ENCODE measurements around the gene THRB.

THRB gene

DNA sequence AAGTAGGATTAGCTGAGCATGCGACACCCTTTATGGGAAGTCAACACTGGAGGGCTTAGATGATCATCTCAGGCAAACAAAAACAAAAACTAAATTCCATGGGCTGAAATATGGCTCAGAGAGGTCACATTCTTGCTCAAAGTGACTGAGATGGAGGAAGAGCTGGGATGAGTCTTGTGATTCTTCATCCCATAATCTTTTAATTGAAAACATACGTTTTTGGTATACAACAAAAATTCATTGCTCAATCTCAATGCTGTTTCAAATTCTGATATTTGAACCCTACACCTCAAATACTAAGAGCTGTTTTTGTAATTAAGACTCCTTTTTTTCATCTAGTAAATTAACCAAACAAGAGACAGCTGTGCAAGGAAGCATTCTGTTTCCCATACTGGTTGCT lies 292.6 kb downstream of the THRB start:
- H2BK120ac ChIP-seq (ENCODE audit: low read depth, low read length): no peak overlapping the region
- no peaks in the 10 kb centered on the region for H3K27me3 ChIP-seq (ENCODE audit: insufficient read depth, low read length, poor library complexity)
- no CpG with 5 or more reads among the region's 2 CpGs for whole genome bisulfite sequencing (ENCODE audit: extremely low coverage, insufficient coverage, low lambda C conversion rate)
- H3K56ac ChIP-seq (ENCODE audit: low read length): no peak overlapping the region
- no peak overlapping the region for H3K9ac ChIP-seq (ENCODE audit: low read length)
- H3K4me3 ChIP-seq (ENCODE audit: low read length): no peak overlapping the region
- H3K18ac ChIP-seq (ENCODE audit: low read length): no peak overlapping the region
- no peak overlapping the region for H2BK15ac ChIP-seq (replicated peaks; ENCODE audit: low read depth)
- DNase-seq: no peak
- no peaks in the 10 kb centered on the region for H3K36me3 ChIP-seq (ENCODE audit: control insufficient read depth, insufficient read depth, low read length)
- H2BK5ac ChIP-seq (ENCODE audit: low read length): no peak overlapping the region
- no peak overlapping the region for H2AK5ac ChIP-seq (ENCODE audit: low read length)
- no peak overlapping the region for H3K4me2 ChIP-seq (ENCODE audit: low read length)
- H3K4me1 ChIP-seq (ENCODE audit: control insufficient read depth, low read depth, low read length): no peaks in the 10 kb centered on the region
- no peak overlapping the region for H4K5ac ChIP-seq (ENCODE audit: low read length)
- no peak overlapping the region for H3K27ac ChIP-seq (ENCODE audit: low read depth, low read length)
- H3K23ac ChIP-seq (ENCODE audit: low read length): no peak overlapping the region
- no peaks in the 10 kb centered on the region for H3K79me1 ChIP-seq (ENCODE audit: low read length)
- no peak overlapping the region for H3K4ac ChIP-seq (ENCODE audit: low read depth, low read length)
- H4K8ac ChIP-seq (ENCODE audit: low read depth, low read length): no peak overlapping the region
- no peaks in the 10 kb centered on the region for H3K79me2 ChIP-seq (ENCODE audit: control insufficient read depth, insufficient read depth, low read length)

DNA sequence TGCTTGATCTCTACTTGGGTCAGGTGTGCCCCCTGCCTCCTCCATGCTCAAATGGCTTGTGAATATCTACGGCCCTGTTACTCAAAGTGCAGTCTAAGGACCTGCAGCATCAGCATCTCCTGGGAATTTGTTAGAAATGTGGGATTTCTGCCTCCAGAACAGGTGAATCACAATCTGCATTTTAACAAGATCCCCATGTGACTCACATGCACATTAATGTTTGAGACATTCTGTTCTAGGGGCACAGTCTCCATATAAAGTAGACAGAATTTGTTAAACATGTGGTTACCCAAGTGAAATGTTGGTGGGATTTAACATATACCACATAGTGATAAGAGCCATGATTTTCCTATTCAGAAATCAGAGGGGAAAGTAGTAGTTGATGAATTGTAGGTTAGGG lies 293.3 kb downstream of the THRB start:
- DNase-seq: no peak
- H3K23ac ChIP-seq (ENCODE audit: low read length): no peak overlapping the region
- H3K18ac ChIP-seq (ENCODE audit: low read length): no peak overlapping the region
- H3K4me3 ChIP-seq (ENCODE audit: low read length): no peak overlapping the region
- no peak overlapping the region for H3K56ac ChIP-seq (ENCODE audit: low read length)
- no peak overlapping the region for H2AK5ac ChIP-seq (ENCODE audit: low read length)
- no peak overlapping the region for H3K4ac ChIP-seq (ENCODE audit: low read depth, low read length)
- no peaks in the 10 kb centered on the region for H3K79me2 ChIP-seq (ENCODE audit: control insufficient read depth, insufficient read depth, low read length)
- no peak overlapping the region for H3K27ac ChIP-seq (ENCODE audit: low read depth, low read length)
- WGBS (ENCODE audit: extremely low coverage, insufficient coverage, low lambda C conversion rate): no CpG with 5 or more reads among the region's 1 CpG
- H3K36me3 ChIP-seq (ENCODE audit: control insufficient read depth, insufficient read depth, low read length): no peaks in the 10 kb centered on the region
- H3K9ac ChIP-seq (ENCODE audit: low read length): no peak overlapping the region
- no peaks in the 10 kb centered on the region for H3K4me1 ChIP-seq (ENCODE audit: control insufficient read depth, low read depth, low read length)
- no peak overlapping the region for H2BK15ac ChIP-seq (replicated peaks; ENCODE audit: low read depth)
- no peaks in the 10 kb centered on the region for H3K27me3 ChIP-seq (ENCODE audit: insufficient read depth, low read length, poor library complexity)
- no peak overlapping the region for H4K5ac ChIP-seq (ENCODE audit: low read length)
- no peak overlapping the region for H2BK120ac ChIP-seq (ENCODE audit: low read depth, low read length)
- no peak overlapping the region for H2BK5ac ChIP-seq (ENCODE audit: low read length)
- H3K79me1 ChIP-seq (ENCODE audit: low read length): no peaks in the 10 kb centered on the region
- no peak overlapping the region for H3K4me2 ChIP-seq (ENCODE audit: low read length)
- H4K8ac ChIP-seq (ENCODE audit: low read depth, low read length): no peak overlapping the region

DNA sequence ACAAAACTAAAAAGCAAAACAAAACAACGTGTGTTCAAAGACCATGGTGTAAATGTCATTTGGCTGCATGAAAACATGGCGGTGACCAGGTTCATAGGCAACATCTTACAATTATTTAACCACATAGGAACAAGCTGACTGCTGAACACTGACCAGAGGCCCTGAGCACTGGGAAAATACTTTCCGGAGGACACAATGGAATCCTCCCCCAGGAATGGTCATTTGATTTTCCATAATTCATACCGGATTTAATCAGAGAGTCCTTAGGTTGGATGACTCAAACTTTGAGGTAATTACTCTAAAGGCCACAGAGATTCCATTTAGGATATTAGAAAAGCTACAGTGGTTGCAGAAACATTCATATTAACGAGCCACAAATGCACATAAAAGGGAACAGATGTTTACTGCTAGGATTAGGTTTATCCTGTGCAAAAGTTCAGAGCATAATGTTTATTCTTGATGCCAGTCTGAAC lies 294.8 kb downstream of the THRB start:
- no peak overlapping the region for H2BK5ac ChIP-seq (ENCODE audit: low read length)
- no peak overlapping the region for H3K27ac ChIP-seq (ENCODE audit: low read depth, low read length)
- no peaks in the 10 kb centered on the region for H3K79me2 ChIP-seq (ENCODE audit: control insufficient read depth, insufficient read depth, low read length)
- H3K18ac ChIP-seq (ENCODE audit: low read length): no peak overlapping the region
- H3K36me3 ChIP-seq (ENCODE audit: control insufficient read depth, insufficient read depth, low read length): no peaks in the 10 kb centered on the region
- no peak overlapping the region for H3K4me2 ChIP-seq (ENCODE audit: low read length)
- no peak for DNase-seq
- H2BK15ac ChIP-seq (replicated peaks; ENCODE audit: low read depth): no peak overlapping the region
- no peak overlapping the region for H3K56ac ChIP-seq (ENCODE audit: low read length)
- no peak overlapping the region for H2AK5ac ChIP-seq (ENCODE audit: low read length)
- H3K4me3 ChIP-seq (ENCODE audit: low read length): no peak overlapping the region
- H3K4me1 ChIP-seq (ENCODE audit: control insufficient read depth, low read depth, low read length): no peaks in the 10 kb centered on the region
- H2BK120ac ChIP-seq (ENCODE audit: low read depth, low read length): no peak overlapping the region
- no peak overlapping the region for H4K8ac ChIP-seq (ENCODE audit: low read depth, low read length)
- no peak overlapping the region for H3K4ac ChIP-seq (ENCODE audit: low read depth, low read length)
- no CpG with 5 or more reads among the region's 5 CpGs for WGBS (ENCODE audit: extremely low coverage, insufficient coverage, low lambda C conversion rate)
- no peak overlapping the region for H4K5ac ChIP-seq (ENCODE audit: low read length)
- H3K23ac ChIP-seq (ENCODE audit: low read length): no peak overlapping the region
- H3K9ac ChIP-seq (ENCODE audit: low read length): no peak overlapping the region
- no peaks in the 10 kb centered on the region for H3K79me1 ChIP-seq (ENCODE audit: low read length)
- H3K27me3 ChIP-seq (ENCODE audit: insufficient read depth, low read length, poor library complexity): no peaks in the 10 kb centered on the region

DNA sequence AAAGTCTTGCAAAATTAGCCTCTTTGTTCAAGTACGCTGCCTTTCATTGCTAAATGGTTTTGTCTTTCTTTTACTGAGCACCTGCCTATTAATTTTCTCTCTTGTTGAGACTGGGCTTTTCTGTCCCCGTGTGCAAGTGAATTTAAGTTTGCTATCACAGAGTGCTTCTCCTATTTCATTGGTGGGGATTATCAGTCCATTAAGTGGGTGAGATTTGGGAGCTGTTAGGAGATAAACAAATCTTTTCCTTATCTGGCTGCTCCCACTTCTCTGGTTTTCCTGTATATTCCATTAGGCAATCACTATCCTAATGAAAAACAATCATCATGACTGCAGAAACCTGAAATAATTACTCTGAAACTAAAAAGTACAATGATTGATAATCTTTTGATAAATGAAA lies 295.4 kb downstream of the THRB start:
- H3K4me3 ChIP-seq (ENCODE audit: low read length): no peak overlapping the region

DNA sequence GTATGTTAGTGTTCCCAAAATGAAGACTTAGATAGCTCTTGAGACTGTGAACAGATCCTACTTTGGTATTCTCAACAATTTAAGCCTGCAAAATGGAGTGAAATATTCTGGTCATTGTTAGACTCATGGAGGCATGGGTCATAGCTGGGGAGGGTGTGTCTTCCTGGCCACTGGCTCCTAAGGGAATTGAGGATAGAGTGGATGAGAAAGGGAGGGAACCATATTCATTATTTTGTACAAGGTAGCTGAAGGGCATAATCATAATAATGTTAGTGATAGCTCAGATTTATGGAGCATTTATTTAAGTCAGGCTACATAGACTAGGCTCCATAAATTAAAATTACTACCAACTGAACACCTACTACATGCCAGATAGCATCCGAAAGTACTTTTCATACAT lies 295.9 kb downstream of the THRB start:
- H3K4ac ChIP-seq (ENCODE audit: low read depth, low read length): no peak overlapping the region
- H2BK15ac ChIP-seq (replicated peaks; ENCODE audit: low read depth): no peak overlapping the region
- H3K4me2 ChIP-seq (ENCODE audit: low read length): no peak overlapping the region
- H3K27me3 ChIP-seq (ENCODE audit: insufficient read depth, low read length, poor library complexity): no peaks in the 10 kb centered on the region
- no peak overlapping the region for H3K9ac ChIP-seq (ENCODE audit: low read length)
- no peak for DNase-seq
- H2BK120ac ChIP-seq (ENCODE audit: low read depth, low read length): no peak overlapping the region
- no peaks in the 10 kb centered on the region for H3K79me1 ChIP-seq (ENCODE audit: low read length)
- no peak overlapping the region for H2BK5ac ChIP-seq (ENCODE audit: low read length)
- H3K79me2 ChIP-seq (ENCODE audit: control insufficient read depth, insufficient read depth, low read length): no peaks in the 10 kb centered on the region
- WGBS (ENCODE audit: extremely low coverage, insufficient coverage, low lambda C conversion rate): no CpG with 5 or more reads among the region's 1 CpG
- H3K27ac ChIP-seq (ENCODE audit: low read depth, low read length): no peak overlapping the region
- H3K4me3 ChIP-seq (ENCODE audit: low read length): no peak overlapping the region
- no peak overlapping the region for H2AK5ac ChIP-seq (ENCODE audit: low read length)
- H3K36me3 ChIP-seq (ENCODE audit: control insufficient read depth, insufficient read depth, low read length): no peaks in the 10 kb centered on the region
- H3K18ac ChIP-seq (ENCODE audit: low read length): no peak overlapping the region
- H3K23ac ChIP-seq (ENCODE audit: low read length): no peak overlapping the region
- H3K4me1 ChIP-seq (ENCODE audit: control insufficient read depth, low read depth, low read length): no peaks in the 10 kb centered on the region
- H4K8ac ChIP-seq (ENCODE audit: low read depth, low read length): no peak overlapping the region
- no peak overlapping the region for H3K56ac ChIP-seq (ENCODE audit: low read length)
- no peak overlapping the region for H4K5ac ChIP-seq (ENCODE audit: low read length)

More for the DNA sequence above, 295.4 kb downstream of the THRB start:
- WGBS (ENCODE audit: extremely low coverage, insufficient coverage, low lambda C conversion rate): no CpG with 5 or more reads among the region's 2 CpGs
- Histone ChIP-seq H4K8ac (ENCODE audit: low read depth, low read length) (no peak overlapping the region), H2AK5ac (ENCODE audit: low read length) (no peak overlapping the region), H3K4me2 (ENCODE audit: low read length) (no peak overlapping the region), H3K79me2 (ENCODE audit: control insufficient read depth, insufficient read depth, low read length) (no peaks in the 10 kb centered on the region), H2BK15ac (replicated peaks; ENCODE audit: low read depth) (no peak overlapping the region), H3K56ac (ENCODE audit: low read length) (no peak overlapping the region), H3K27ac (ENCODE audit: low read depth, low read length) (no peak overlapping the region), H2BK120ac (ENCODE audit: low read depth, low read length) (no peak overlapping the region), H4K5ac (ENCODE audit: low read length) (no peak overlapping the region), H3K79me1 (ENCODE audit: low read length) (no peaks in the 10 kb centered on the region), H3K4ac (ENCODE audit: low read depth, low read length) (no peak overlapping the region), H2BK5ac (ENCODE audit: low read length) (no peak overlapping the region), H3K27me3 (ENCODE audit: insufficient read depth, low read length, poor library complexity) (no peaks in the 10 kb centered on the region), H3K36me3 (ENCODE audit: control insufficient read depth, insufficient read depth, low read length) (no peaks in the 10 kb centered on the region), H3K18ac (ENCODE audit: low read length) (no peak overlapping the region), H3K9ac (ENCODE audit: low read length) (no peak overlapping the region), H3K4me1 (ENCODE audit: control insufficient read depth, low read depth, low read length) (no peaks in the 10 kb centered on the region), H3K23ac (ENCODE audit: low read length) (no peak overlapping the region)
- peak; percentile 48 for DNase-seq

DNA sequence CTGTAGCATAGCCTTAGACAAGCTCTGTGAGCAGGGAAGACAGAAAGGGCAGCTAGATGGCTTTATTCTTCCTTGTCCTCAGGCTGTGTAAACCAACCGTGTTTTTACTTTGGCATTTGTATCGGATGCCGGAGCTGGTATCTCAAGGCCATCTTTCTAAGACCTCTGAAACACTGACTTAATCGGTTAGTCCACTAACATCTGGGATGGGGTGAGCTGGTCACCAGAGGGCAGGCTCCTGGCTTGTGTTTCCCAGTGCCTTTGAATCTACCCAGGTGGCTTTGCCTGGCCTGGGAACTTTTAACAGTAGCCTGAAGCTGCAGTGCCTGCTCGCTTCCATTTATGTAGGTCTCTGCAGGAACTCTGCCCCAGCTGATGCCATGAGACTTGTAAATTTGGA lies 296.8 kb downstream of the THRB start:
- H3K4me2 ChIP-seq (ENCODE audit: low read length): no peak overlapping the region
- no peaks in the 10 kb centered on the region for H3K27me3 ChIP-seq (ENCODE audit: insufficient read depth, low read length, poor library complexity)
- no CpG with 5 or more reads among the region's 5 CpGs for WGBS (ENCODE audit: extremely low coverage, insufficient coverage, low lambda C conversion rate)
- H4K5ac ChIP-seq (ENCODE audit: low read length): no peak overlapping the region
- no peak overlapping the region for H2BK5ac ChIP-seq (ENCODE audit: low read length)
- H3K4ac ChIP-seq (ENCODE audit: low read depth, low read length): no peak overlapping the region
- no peaks in the 10 kb centered on the region for H3K79me2 ChIP-seq (ENCODE audit: control insufficient read depth, insufficient read depth, low read length)
- no peak overlapping the region for H2BK120ac ChIP-seq (ENCODE audit: low read depth, low read length)
- DNase-seq: peak; percentile 78
- no peak overlapping the region for H3K18ac ChIP-seq (ENCODE audit: low read length)
- no peak overlapping the region for H3K9ac ChIP-seq (ENCODE audit: low read length)
- no peak overlapping the region for H2AK5ac ChIP-seq (ENCODE audit: low read length)
- H4K8ac ChIP-seq (ENCODE audit: low read depth, low read length): no peak overlapping the region
- no peak overlapping the region for H3K23ac ChIP-seq (ENCODE audit: low read length)
- H3K4me1 ChIP-seq (ENCODE audit: control insufficient read depth, low read depth, low read length): no peaks in the 10 kb centered on the region
- no peak overlapping the region for H3K4me3 ChIP-seq (ENCODE audit: low read length)
- H3K36me3 ChIP-seq (ENCODE audit: control insufficient read depth, insufficient read depth, low read length): no peaks in the 10 kb centered on the region
- no peaks in the 10 kb centered on the region for H3K79me1 ChIP-seq (ENCODE audit: low read length)
- H3K27ac ChIP-seq (ENCODE audit: low read depth, low read length): no peak overlapping the region
- H3K56ac ChIP-seq (ENCODE audit: low read length): no peak overlapping the region
- H2BK15ac ChIP-seq (replicated peaks; ENCODE audit: low read depth): no peak overlapping the region
